Heart right ventricle (tissue), 16 donors: ENCODE data around the gene COX4I2. TPM values are rescaled to one million over a fixed set of nuclear protein-coding genes. Genes with fewer than 3 reads are reported as not detected.

Experiments used
- ATAC-seq, 8 donors: fragments of 200-7000 bp; cut with Tn5 transposase; one replicate each; pipeline ENCODE4 v1.9.1; 2020; ENCODE audit warnings: mild to moderate bottlenecking in 8 of 8, moderate library complexity in 8 of 8, moderate number of reproducible peaks in 1 of 8
- DNase-seq, 2 donors: peaks; one replicate each; pipeline ENCODE4 v3.0.0-alpha.2; 2020
- H3K27ac ChIP-seq, 10 donors: fragments of 200-600 bp; sonication (generic) in 2 of 10; one replicate each; pipeline versions ENCODE4 v1.5.0 to v1.8.0; 2020 to 2022; ENCODE audit warnings: mild to moderate bottlenecking in 3 of 10
- H3K27me3 ChIP-seq, 7 donors: fragments of 200-600 bp; one replicate each; pipeline ENCODE4 v1.8.0; 2021 to 2022; ENCODE audit warnings: mild to moderate bottlenecking in 2 of 7
- H3K36me3 ChIP-seq, 9 donors: fragments of 200-600 bp; sonication (generic) in 1 of 9; one replicate each; pipeline versions ENCODE4 v1.5.0 to v1.8.0; 2020 to 2022; ENCODE audit warnings: mild to moderate bottlenecking in 2 of 9
- H3K4me1 ChIP-seq, 9 donors: fragments of 200-600 bp; sonication (generic) in 1 of 9; one replicate each; pipeline versions ENCODE4 v1.5.0 to v1.8.0; 2020 to 2022; ENCODE audit warnings: mild to moderate bottlenecking in 4 of 9
- H3K4me3 ChIP-seq, 10 donors: fragments of 200-600 bp; sonication (generic) in 2 of 10; one replicate each; pipeline versions ENCODE4 v1.5.0 to v1.8.0; 2020 to 2022; ENCODE audit warnings: mild to moderate bottlenecking in 7 of 10, moderate library complexity in 2 of 10
- H3K9me3 ChIP-seq, 11 donors: fragments of 200-600 bp in 10 of 11; sonication (generic) in 2 of 11; one replicate each; pipeline versions ENCODE4 v1.5.0 to v1.8.0; 2013 to 2022; ENCODE audit warnings: mild to moderate bottlenecking in 2 of 11, control low read depth in 1 of 11, moderate library complexity in 1 of 11
- CTCF ChIP-seq, 9 donors: fragments of 200-600 bp; sonication (generic) in 2 of 9; IDR thresholded peaks; one replicate each; pipeline versions ENCODE4 v1.5.0 to v1.8.0; 2021 to 2022; ENCODE audit warnings: antibody characterized with exemption in 9 of 9, mild to moderate bottlenecking in 5 of 9, moderate library complexity in 1 of 9
- WGBS, 2 donors: extraction: QIAGEN DNeasy Blood & Tissue Kit; methylation state at CpG; one replicate each; pipeline ENCODE4 v1.1.7; 2013; ENCODE audit warnings: inconsistent platforms in 1 of 2; 5-methylcytosine and 5-hydroxymethylcytosine counted together
- intact Hi-C, 10 donors: fragments of 100-400 bp; cut with DNase I; formaldehyde crosslinking; loops; one replicate each; pipeline versions ENCODE4 v1.11.1 to v1.14.2; 2022
- polyA plus RNA-seq, 2 donors: library from polyadenylated mRNA; stranded (reverse); fragments of 200-250 nt; gene quantifications; one replicate each; pipeline ENCODE4 v1.2.3, GENCODE V29; 2013
- total RNA-seq, 10 donors: library from RNA; stranded (reverse); fragmentation: NEBNext Ultra II Directional in 3 of 10; extraction: Animal tissue kit (Norgen Biotek cat#: 25700) in 3 of 10; gene quantifications; one replicate each; pipeline versions ENCODE4 v1.2.1 to v1.2.4, GENCODE V29; 2021 to 2023
- donor health status: Arrhythmogenic right ventricular cardiomyopathy.
- donor health status: ischemic (EF 13 %, LVEDD 7.1; RV severe dilation, severe dysfunction).
- donor health status: healthy with polysubstance abuse.
- donor health status: DM: no; HTN: yes; CAD: no.
- donor health status: DM: no; HTN: no; CAD: no.
- donor health status: ischemic (EF 25% LVEDD 6.9; RV normal size, moderate dysfunction).
- donor health status: ischemic (EF 25% LVEDD 5.7; RV mildly dilated, moderate dysfunction).
- donor health status: healthy.
- donor health status: DM: yes; HTN: yes; CAD: no.
- donor health status: Ischemic cardiomyopathy.
- donor health status: ischemic (EF 35%, LVEDD 5.7; RV mildly dilated, moderate dysfunction).
- donor health status: nonischemic (EF 11% LVEDD 7.7; RV severe dilation, severe dysfunction).
- donor health status: DM: yes; HTN: yes; CAD: no.
- donor health status: PGD.
- donor health status: ischemic (EF 29% LVEDD 5.4; RV normal size, mild dysfunction).
- donor health status: nonischemic (EF 23%, LVEDD 6.1; RV moderate dilation, normal function).

Gene COX4I2
- total and polyA plus RNA-seq, 12 donors = 3.8 to 103 (median 8.2) TPM

DNA sequence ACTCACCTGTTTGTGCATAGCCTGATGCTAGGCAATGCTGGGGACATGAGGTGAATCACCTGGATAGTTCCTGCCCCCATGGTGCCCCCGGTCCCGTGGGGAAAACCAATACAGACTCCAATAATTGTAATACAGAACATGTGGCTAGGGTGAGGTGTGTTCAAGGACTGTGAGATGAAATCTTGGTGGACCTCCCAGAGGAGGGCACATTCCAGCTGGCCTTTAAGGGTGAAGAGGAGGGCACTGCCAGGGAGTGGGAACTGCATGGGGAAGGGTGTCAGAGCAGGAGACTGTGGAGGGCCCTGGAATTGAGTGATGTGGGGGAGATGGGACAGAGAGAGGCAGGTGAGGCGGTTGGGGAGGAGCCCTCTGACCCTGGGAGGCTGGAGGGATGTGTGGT is 2.5 kb downstream of the COX4I2 start:
- Histone ChIP-seq H3K4me3 (peak overlapping the region in 1 of 10 donors; percentile 50), H3K4me1 (peaks cover 0 to 14% (median 4%) of the 10 kb centered on the region in 9 donors), H3K9me3 (no peaks in the 10 kb centered on the region), H3K27me3 (peaks cover 0 to 7% (median 5%) of the 10 kb centered on the region in 7 donors), H3K27ac (peak overlapping the region in 2 of 10 donors; percentile 87 to 91), H3K36me3 (no peaks in the 10 kb centered on the region)
- no peak for ATAC-seq
- no peak for TF ChIP-seq CTCF (IDR thresholded peaks at IDR 0.05)
- WGBS, 2 donors = 68 to 83% methylated on average over 3 of the region's 3 CpGs
- no peak for DNase-seq
- intact Hi-C loops = no loop called here

- ATAC-seq (no peak), DNase-seq (no peak)
- no peak overlapping the region for H3K27ac ChIP-seq
- peaks cover 0 to 14% (median 4%) of the 10 kb centered on the region in 9 donors for H3K4me1 ChIP-seq
- WGBS, 2 donors = 91% methylated on average over 6 of the region's 6 CpGs
- no peak for TF ChIP-seq CTCF (IDR thresholded peaks at IDR 0.05)
- H3K27me3 ChIP-seq = peaks cover 0 to 7% (median 5%) of the 10 kb centered on the region in 7 donors
- no peak overlapping the region for H3K4me3 ChIP-seq
- intact Hi-C loops = no loop called here
- no peaks in the 10 kb centered on the region for H3K36me3 ChIP-seq
- H3K9me3 ChIP-seq = no peaks in the 10 kb centered on the region
These were observed 3.7 kb downstream of the COX4I2 start for GRCh38 chr20:31641391-31641790.

- Histone ChIP-seq H3K36me3 (no peaks in the 10 kb centered on the region), H3K9me3 (no peaks in the 10 kb centered on the region), H3K27me3 (peaks cover 0 to 4% (median under 1%) of the 10 kb centered on the region in 7 donors), H3K4me1 (peaks cover 0 to 5% (median 0%) of the 10 kb centered on the region in 9 donors), H3K4me3 (no peak overlapping the region), H3K27ac (no peak overlapping the region)
- 71 to 83% methylated on average over 1 of the region's 1 CpG for WGBS, 2 donors
- intact Hi-C loops = no loop called here
- no peak for DNase-seq
- ATAC-seq = no peak
- no peak for TF ChIP-seq CTCF (IDR thresholded peaks at IDR 0.05)
These were observed 5.1 kb downstream of the COX4I2 start for GRCh38 chr20:31642837-31643236.

GRCh38 chr20:31643522-31643921 is 5.8 kb downstream of the COX4I2 start:
- WGBS, 2 donors = 89 to 95% methylated on average over 4 of the region's 4 CpGs
- ATAC-seq = no peak
- Histone ChIP-seq H3K27me3 (no peaks in the 10 kb centered on the region), H3K27ac (no peak overlapping the region), H3K36me3 (no peaks in the 10 kb centered on the region), H3K9me3 (no peaks in the 10 kb centered on the region), H3K4me3 (no peak overlapping the region), H3K4me1 (peaks cover 0 to 4% (median 0%) of the 10 kb centered on the region in 9 donors)
- no peak for TF ChIP-seq CTCF (IDR thresholded peaks at IDR 0.05)
- intact Hi-C loops = no loop called here
- DNase-seq = no peak
